HTR-8/SVneo (cell line): ENCODE results near the gene PDZD7.
"Not testable (repeated sequence)": the region's sequence is repeated elsewhere in the genome, so short reads cannot be mapped to it uniquely, and the experiment has no call there.

ENCODE experiments used
- DNase-seq: peaks from one replicate; pipeline ENCODE4 v3.0.0; 2011; ENCODE audit warnings: low spot score, mixed read lengths; ENCODE audit not compliant: insufficient read length
- FAIRE-seq: peaks from 2 replicates; lab custom pipeline; 2011; peaks lifted over from hg19 to GRCh38; lab: Jason Lieb, UNC

Gene PDZD7

DNA sequence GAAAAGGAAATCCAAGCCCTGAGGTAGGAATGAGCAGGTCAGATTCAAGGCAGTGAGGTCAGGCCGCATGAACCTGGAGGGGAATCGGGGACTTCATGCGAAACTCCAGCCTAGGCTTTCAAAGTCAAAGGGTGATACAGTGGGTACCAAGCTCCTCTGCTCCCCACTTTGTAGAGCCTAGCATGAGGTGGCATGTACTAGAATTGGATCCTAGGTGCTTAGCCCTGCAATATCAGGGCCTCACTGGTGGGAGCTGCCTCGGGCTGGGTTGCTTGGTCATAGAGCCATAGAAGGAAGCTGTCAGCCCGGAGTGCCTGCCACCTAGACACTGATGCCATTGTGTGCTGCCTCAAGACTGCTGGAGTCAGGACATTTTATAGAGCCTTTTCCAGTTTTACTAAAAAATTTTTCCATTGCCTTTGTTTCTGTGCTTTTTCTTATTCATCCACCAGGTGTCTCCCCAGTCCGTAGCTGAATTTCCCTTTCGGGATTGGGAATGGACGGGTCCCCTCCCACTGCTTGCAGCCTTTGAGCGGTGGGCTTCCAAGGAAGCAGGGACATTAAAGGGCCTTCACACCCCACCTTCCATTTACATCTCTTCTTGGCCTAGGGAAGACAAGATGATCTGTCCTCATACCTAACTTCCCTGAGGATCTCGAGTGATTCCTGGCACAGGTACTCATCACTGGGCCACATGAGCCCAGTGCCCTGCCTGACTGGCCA lies 36.8 kb downstream of the PDZD7 start:
- DNase-seq: no peak
- no peak for FAIRE-seq

DNA sequence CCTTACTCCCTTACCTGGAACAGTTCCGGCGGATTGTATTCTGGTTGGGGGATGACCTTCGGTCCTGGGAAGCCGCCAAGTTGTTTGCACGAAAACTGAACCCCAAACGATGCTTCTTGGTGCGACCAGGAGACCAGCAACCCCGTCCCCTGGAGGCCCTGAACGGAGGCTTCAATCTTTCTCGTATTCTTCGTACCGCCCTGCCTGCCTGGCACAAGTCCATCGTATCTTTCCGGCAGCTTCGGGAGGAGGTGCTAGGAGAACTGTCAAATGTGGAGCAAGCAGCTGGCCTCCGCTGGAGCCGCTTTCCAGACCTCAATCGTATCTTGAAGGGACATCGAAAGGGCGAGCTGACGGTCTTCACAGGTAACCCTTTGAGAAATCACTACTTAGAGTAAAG lies 41.8 kb downstream of the PDZD7 start:
- no peak for FAIRE-seq
- no peak for DNase-seq

DNA sequence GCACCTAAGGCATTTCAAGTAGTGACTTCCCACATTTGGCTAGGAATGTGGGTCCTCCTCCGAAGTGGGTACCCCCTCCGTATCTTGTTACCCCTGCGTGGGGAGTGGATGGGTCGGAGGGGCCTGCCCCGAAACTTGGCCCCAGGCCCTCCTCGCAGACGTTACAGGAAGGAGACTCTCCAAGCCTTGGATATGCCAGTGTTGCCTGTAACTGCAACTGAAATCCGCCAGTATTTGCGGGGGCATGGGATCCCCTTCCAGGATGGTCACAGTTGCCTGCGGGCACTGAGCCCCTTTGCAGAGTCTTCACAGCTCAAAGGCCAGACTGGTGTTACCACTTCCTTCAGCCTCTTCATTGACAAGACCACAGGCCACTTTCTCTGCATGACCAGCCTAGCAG lies 42.8 kb downstream of the PDZD7 start:
- FAIRE-seq: no peak
- DNase-seq: no peak

DNA sequence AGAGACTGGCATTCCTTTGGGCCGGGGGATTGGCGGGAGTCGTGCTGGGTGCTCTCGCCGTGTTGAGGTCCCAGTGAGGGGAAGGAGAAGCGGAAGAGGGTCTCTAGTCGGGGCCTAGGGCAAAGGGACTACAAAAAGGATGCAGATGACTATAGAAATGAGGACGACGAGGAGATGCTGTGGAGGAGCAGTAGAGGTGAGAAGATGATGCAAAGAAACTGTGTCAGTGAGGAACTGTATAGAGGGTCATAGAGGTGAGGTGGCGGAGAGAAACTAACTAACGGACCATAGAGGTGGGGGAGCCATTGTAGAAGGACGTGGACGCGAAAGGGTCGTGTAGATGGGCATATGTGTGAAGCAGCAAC lies 43.3 kb downstream of the PDZD7 start:
- no peak for DNase-seq
- no peak for FAIRE-seq

DNA sequence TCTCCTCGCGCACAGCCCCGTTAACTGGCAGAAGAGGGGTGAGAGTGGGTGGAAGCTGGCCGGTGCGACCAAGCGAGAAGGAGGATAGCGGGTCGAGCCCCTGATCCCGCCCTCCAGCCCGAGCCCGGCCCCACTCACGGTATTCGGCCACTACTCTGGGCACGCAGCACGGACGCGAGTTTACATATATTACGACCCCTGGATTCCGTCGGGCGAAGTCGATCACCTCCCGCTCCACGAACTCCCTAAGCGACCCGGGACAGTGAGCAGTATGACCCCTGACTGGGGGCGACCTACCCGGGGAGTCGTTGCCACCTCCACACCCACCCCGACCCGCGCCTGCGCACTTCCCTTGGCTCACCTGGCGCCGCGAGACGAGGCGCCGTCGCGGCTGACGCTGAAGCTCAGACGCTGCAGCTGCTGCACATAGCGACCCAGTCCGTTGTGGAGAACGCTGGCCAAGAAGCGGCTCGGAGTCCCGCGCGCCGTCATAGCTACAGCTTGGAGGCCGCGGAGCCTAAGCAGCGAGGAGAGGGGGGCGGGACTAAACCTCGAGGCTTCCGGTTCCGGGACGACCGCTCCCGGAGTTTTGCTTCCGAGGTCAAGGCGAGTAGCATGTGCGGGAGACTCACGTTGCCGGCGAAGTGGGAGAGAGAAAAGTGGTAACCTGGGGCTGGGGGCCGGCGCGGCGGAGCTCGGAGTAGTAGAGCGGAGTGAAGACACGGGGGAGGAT lies 43.8 kb downstream of the PDZD7 start, which contains the start of the genes MRPL43 and TWNK:
Gene MRPL43, minus strand, starts transcription at position 546 of the 733 bp plus-strand sequence. Its CDS starts 54 bp downstream, at position 492.
Gene TWNK, plus strand, starts transcription at position 592 of the 733 bp plus-strand sequence. CDS start 668 bp downstream, outside the sequence.
- FAIRE-seq: peak; percentile 96
- peak; percentile 89 for DNase-seq

DNA sequence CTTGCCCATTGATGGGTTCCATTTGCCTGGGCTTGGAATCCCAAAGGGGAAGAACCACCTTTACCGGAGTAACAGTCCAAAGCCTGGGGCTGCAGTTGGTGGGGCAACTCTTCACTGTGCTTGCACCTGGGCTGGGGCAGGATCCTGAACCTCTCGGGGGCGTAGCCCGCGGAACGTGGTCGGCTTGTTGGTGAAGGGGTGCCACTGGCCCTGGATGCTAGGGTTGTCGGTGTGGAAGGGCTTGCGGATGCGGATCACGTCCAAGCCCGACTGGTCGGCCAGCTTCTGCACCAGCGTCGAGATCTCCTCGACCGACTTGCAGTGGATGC lies 44.3 kb downstream of the PDZD7 start:
- DNase-seq (no peak), FAIRE-seq (no peak)

DNA sequence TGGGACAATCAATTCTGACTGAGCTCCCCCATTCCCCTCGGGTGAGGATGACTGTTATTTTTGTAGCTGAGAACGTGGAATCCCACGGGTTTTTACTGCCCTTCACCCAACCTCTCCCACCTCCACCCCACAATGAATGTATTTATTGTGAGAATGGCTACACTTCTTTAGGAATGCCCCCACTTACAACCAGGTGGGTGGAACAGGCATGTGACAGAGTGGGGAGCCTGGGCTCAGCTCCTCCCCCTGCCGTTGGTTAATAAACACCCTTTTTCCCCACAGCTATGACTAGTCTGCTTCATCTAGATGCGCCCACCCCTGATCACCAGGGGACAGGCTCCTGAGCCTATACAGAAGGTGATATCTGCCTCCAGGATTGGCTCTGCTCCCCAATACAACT lies 45.6 kb downstream of the PDZD7 start:
- DNase-seq (no peak), FAIRE-seq (no peak)

DNA sequence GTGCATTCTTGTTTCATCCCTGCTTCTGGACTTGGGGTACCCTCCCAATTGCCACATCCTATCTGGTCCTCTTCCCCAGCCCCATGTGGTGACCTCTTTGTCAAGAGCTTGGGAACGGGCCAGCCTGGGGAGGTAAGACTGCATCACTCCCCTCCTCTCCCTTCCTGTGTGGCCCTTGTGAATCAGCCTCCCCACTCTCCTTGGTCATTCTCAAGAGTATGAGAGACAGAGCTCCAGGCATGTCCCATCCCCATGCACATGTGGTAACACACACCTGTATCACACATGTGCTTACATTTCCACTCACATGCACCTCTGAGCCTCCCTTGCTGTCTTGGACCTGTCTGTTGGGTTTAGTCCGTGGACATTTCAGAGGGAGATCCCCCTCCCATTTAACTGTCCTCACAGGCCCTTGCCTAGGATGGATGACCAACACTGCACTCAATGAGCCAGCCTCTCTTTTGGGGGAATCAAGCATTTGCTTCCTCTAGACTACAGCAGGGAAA lies 46.2 kb downstream of the PDZD7 start:
- DNase-seq (no peak), FAIRE-seq (no peak)

DNA sequence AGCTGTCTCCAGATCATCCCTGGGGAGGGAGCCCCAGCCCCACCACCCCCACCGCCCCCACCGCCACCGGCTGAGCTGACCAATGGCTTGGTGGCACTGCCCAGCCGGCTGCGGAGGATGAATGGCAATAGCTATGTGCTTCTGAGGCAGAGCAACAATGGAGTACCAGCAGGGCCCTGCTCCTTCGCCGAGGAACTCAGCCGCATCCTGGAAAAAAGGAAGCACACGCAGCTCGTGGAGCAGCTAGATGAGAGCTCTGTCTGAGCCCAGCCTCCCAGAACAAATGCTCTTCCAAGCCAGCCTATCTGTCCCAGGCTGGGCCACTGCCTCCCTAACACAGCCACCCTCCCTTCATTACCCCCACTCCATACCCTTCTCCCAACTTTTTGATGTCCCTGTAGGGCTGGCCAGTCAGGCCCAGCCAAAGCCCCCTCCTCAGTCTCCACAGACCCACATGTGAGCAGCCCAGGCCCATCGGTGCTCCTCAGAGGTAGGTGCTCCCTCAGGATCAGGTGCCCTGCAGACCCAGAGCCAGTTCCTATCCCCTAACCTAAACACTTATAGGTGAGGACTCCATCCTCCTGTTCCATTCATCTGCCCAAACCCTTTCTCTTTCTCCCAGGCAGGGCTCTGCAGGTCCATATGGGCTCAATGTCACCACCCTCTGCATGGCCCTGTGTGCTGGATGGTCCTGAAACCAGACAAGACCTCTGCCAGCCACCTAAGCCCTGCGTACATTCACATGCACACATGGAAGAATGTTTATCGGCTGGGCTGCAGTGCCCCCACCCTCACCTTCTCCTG lies 46.9 kb downstream of the PDZD7 start:
- no peak for DNase-seq
- no peak for FAIRE-seq

DNA sequence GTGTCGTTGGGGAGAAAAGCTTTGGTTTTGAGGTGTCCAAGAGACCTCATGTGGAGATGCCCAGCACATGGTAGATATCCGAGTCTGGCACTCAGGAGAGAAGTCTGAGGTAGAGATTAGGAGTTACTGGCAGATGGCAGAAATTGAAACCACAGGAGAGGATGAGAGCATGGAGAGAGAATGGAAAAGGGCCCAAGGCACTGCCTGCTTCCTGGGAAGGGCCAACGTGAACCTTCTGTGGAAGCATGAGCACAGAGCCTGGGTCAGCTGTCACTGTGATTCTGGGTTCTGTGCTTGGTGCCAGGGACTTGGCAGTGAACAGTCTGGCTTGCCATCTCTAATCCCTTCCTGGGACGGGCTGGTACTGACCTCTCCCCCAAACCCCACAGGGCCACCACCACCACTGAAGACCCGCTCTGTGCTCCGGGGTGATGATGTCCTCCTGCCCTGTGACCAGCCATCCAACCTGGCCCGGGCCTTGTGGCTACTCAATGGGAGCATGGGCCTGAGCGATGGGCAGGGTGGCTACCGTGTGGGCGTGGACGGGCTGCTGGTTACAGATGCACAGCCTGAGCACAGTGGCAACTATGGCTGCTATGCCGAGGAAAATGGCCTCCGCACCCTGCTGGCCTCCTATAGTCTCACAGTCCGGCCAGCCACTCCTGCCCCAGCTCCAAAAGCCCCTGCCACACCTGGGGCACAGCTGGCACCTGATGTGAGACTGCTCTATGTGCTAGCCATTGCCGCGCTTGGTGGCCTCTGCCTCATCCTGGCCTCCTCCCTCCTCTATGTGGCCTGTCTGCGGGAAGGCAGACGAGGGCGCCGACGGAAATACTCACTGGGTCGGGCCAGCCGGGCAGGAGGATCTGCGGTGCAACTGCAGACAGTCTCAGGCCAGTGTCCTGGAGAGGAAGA lies 47.8 kb downstream of the PDZD7 start:
- FAIRE-seq: no peak

DNA sequence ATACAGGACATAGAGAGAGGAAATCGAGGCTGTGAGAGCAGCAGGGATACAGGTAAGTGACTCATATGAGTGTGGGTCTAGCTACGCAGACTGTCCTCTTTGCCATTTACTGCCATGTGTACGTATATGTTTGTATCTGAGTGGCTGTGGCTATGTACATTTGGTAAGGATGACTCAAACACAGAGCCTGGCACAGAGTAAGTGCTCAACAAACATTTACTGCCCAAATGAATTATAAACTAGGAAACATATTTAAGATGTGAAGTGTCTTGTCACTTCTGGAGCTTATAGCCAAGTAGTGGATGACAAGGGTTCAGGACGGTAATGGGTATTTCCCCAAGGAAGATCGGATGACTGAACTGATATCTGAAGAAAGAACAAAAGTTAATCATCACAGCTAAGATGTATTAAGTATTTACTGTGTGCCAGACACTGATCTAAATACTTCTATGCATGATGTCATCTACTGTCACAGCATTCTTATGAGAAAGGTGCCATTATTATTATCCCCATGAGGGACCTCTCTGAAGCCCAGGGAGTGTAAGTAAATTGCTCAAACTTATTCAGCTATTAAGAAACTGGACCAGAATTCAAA lies 49.7 kb downstream of the PDZD7 start:
- FAIRE-seq (peak; percentile 31), DNase-seq (no peak)

More for the DNA sequence above, 47.8 kb downstream of the PDZD7 start:
- no peak for DNase-seq

DNA sequence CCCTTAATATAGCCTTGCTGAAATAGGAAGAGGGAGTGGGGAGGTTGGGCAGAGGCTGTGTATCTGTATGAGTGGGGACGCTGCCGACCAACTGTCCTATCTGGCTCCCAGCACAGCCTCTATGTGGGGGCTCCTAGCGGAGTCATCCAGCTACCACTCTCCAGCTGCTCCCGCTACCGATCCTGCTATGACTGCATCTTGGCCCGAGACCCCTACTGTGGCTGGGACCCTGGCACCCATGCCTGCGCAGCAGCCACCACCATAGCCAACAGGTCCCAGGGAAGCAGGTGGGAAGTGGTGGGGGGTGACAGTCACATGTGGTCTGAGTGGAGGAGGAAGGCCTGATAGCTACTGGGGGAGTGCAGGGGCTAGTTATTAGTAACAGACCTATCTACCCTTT lies 50.2 kb downstream of the PDZD7 start:
- DNase-seq: no peak
- FAIRE-seq: no peak

DNA sequence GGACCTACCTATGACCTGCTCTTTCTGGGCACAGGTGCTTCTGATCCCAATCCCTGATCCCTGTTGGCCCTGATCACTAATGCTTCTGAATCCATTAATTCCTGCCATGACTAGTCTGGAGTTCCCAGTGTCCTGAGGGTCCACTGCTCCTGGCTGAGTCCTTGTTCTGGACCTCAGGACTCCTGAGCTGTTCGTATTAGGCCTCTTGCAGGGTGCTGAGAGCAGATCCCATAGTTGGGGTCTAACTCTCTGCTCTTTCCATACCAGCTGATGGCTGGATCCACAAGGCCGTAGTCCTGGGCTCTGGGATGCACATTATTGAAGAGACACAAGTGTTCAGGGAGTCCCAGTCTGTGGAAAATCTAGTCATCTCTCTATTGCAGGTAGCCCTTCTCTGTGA lies 50.6 kb downstream of the PDZD7 start:
- no peak for DNase-seq
- no peak for FAIRE-seq

DNA sequence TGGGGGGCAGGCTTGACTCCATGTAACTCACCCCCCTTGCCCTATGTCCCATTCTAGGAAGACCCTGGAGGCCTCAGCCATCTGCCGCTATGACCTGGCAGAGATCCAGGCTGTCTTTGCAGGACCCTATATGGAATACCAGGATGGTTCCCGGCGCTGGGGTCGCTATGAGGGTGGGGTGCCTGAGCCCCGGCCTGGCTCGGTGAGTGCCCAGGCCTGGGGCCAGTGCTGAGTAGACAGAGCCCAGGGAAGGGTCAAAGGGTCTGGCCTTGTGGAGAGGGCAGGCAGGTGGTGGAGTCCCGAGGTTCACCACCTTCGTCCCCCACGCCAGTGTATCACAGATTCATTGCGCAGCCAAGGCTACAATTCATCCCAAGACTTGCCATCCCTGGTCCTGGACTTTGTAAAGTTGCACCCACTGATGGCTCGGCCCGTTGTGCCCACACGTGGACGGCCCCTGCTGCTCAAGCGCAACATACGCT lies 51.1 kb downstream of the PDZD7 start:
- FAIRE-seq: no peak
- no peak for DNase-seq

DNA sequence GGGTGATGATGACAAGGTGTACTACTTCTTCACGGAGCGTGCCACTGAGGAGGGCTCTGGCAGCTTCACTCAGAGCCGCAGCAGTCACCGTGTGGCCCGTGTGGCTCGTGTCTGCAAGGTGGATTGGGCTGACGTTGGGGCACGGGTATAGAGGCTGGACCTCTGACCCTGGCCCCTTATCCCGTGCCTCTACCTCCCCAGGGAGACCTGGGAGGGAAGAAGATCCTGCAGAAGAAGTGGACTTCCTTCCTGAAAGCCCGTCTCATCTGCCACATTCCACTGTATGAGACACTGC lies 52.1 kb downstream of the PDZD7 start:
- FAIRE-seq: no peak
- DNase-seq: no peak

DNA sequence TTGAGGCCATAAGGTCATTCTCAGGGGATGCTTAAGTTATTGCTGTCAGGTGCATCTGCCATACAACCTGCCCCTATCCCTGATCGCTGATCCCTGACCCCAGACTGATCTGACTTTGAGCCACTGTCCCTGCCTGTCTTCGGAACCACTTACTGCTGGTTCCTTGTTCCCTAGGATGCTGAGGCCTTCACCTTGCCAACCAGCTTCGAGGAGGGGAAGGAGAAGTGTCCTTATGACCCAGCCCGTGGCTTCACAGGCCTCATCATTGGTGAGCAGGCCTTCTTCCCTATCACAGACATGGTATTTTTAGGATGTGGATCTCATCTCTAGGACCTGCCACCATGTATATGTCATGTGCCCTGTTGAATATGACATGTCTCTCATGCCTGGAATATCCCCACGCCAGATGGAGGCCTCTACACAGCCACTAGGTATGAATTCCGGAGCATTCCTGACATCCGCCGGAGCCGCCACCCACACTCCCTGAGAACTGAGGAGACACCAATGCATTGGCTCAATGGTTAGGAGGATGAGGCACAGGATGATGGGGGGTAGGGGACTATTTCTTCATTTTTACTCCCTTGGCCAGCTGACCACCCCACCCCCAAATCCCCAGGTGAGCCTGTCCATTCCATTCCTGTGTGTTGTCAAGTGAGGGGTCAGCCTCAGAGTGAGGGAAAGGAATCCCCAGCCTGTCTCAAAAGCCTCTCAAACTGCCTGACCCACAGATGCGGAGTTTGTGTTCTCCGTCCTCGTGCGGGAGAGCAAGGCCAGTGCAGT lies 52.6 kb downstream of the PDZD7 start:
- DNase-seq (no peak), FAIRE-seq (no peak)

DNA sequence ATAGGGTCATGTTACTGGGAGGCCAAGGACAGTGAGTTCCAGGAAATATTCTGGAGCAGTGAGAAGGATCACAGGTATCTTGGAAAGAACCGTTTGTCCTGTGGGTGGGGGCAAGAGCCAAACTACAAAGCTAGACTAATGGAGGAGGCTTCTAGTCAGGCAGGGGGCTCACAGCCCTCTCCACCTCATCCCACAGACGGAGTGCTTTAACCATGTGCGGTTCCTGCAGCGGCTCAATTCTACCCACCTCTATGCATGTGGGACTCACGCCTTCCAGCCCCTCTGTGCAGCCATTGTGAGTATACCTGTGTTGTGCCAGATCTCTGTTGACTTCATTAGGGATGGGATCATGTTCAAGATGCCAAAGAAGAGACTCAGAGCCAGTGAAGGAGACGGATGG lies 53.5 kb downstream of the PDZD7 start:
- FAIRE-seq: no peak
- no peak for DNase-seq

DNA sequence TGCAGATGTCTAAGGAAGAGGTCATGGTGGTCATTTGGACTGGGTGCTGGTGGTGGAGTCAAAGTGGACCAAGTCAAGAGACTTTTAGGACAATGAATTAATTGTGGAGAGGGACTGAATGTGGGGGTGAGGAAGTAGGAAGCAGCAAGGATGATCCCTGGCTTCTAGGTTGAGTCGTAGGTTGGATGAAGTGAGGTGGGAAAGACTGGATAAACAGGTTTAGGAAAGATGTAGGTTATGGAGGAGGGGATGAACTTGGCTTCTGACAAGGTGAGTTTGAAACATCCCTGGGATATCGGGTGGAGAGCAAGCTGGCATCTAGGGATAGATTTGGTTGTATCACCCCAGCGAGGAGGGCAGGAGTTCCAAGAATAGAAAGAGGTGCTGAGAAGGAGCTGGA lies 54.0 kb downstream of the PDZD7 start:
- no peak for FAIRE-seq
- no peak for DNase-seq

DNA sequence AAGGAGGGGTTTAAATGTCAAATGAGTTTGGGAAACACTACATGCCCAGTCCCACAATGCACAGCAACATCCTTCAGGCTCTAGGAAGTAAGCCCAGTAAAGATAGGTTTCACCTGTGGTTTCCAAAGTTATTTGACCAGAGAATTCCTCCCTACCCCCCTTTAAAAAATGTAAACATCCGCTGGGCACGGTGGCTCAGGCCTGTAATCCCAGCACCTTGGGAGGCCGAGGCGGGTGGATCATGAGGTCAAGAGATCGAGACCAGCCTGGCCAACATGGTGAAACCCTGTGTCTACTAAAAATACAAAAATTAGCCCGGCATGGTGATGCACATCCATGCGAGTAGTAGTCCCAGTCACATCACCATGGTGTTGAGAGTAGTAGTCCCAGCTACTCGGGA lies 55.5 kb downstream of the PDZD7 start:
- FAIRE-seq, DNase-seq: not testable (repeated sequence)
